Erythroblast (primary cell): ENCODE results near the gene FASLG.
"Not testable (repeated sequence)": the region's sequence is repeated elsewhere in the genome, so short reads cannot be mapped to it uniquely, and the experiment has no call there.

Source experiments
- DNase-seq, 2 experiments: peaks; one replicate each; lab custom pipeline; 2025; lab: John Stamatoyannopoulos, UW
- GATA1 ChIP-seq: IDR thresholded peaks from 2 replicates; pipeline ENCODE4 v1.6.1; 2011; ENCODE audit warnings: low read depth, mild to moderate bottlenecking, control low read depth, low read length, moderate library complexity
- POLR2A ChIP-seq: IDR thresholded peaks from 2 replicates; pipeline ENCODE4 v1.6.1; 2011; ENCODE audit warnings: mild to moderate bottlenecking, low read length

FASLG gene, protein sequence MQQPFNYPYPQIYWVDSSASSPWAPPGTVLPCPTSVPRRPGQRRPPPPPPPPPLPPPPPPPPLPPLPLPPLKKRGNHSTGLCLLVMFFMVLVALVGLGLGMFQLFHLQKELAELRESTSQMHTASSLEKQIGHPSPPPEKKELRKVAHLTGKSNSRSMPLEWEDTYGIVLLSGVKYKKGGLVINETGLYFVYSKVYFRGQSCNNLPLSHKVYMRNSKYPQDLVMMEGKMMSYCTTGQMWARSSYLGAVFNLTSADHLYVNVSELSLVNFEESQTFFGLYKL

DNA sequence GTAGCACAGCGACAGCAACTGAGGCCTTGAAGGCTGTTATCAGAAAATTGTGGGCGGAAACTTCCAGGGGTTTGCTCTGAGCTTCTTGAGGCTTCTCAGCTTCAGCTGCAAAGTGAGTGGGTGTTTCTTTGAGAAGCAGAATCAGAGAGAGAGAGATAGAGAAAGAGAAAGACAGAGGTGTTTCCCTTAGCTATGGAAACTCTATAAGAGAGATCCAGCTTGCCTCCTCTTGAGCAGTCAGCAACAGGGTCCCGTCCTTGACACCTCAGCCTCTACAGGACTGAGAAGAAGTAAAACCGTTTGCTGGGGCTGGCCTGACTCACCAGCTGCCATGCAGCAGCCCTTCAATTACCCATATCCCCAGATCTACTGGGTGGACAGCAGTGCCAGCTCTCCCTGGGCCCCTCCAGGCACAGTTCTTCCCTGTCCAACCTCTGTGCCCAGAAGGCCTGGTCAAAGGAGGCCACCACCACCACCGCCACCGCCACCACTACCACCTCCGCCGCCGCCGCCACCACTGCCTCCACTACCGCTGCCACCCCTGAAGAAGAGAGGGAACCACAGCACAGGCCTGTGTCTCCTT is at the start of gene FASLG:
TSS of gene FASLG (plus strand) at position 233 of the 583 bp plus-strand sequence. CDS start at position 332, 99 bp downstream.
- DNase-seq = no peak
- TF ChIP-seq POLR2A = no peak
- no peak for TF ChIP-seq GATA1

DNA sequence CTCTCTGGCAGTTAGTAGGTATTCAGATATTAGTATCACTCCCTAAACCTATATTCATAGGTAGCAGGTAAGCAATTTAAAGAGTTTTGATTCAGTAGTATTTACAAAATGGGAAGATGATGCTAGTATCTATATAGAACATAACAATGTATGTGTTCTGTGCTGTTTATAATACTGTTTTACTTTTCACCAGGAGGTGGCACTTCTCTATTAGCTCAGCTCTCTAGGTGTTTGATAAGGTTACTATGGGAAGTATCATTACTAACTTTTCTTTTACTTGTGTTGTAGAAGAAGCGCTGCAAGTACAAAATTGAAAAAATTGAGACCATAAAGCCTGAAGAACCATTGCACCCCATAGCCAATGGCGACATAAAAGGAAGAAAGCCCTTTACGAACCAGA is 49.4 kb upstream of the FASLG start:
- TF ChIP-seq POLR2A = no peak
- no peak for TF ChIP-seq GATA1
- DNase-seq = peak; percentile 6 to 10

DNA sequence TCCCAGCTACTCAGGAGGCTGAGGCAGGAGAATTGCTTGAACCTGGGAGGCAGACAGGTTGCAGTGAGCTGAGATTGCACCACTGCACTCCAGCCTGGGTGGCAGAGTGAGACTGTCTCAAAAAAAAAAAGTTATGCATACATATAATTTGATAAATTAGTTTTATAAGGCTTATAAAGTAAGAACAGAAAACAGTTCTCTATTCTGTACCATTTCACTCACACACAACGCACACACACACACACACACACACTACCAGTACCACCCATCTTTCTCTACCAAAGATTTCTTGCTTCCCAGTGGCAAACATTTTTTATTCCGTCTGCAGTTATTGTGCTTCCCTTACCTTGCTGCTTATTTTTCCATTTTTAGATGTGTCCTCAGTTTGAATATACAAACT is 46.4 kb upstream of the FASLG start:
- no peak for DNase-seq
- TF ChIP-seq GATA1 (no peak), POLR2A (no peak)

DNA sequence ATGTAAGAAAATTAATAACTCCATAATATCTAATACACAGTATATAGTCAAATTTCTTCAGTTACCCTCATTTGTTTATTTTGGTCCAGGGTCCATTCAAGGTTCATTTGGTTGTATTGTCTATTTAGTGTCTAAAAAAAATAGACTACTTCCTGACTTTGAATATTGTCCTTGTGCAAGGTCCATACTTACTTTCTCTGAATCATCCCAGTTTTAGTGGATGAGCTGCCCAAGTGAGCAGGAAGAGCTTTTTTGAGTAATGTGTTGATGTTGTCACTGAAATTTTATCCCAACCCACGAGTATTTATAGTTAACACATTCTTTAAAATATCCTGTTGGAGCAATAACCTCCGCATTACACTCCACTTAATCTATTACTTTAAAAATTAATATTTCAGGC is 45.6 kb upstream of the FASLG start:
- TF ChIP-seq POLR2A (no peak), GATA1 (no peak)

DNA sequence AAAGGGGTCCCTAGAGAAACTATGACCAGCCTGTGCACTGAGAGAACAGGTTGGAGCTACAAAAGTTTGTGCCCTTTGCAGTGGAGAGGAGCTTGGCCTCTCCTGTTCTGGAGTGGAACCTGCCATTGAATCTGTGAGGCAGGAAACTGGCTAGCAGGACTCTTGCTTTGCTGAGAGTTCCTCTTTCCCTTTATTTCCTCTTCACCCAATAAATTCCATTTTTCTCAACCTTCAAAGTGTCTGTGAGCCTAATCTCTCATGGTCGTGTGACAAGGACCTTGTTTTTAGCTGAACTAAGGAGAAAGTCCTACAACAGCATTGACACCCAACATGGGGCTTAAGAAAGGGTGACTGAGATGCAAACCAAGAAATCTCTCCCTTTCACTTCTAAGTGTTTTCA is 42.7 kb upstream of the FASLG start:
- TF ChIP-seq POLR2A (no peak), GATA1 (no peak)
- no peak for DNase-seq

More for the DNA sequence above, 45.6 kb upstream of the FASLG start:
- DNase-seq = no peak

DNA sequence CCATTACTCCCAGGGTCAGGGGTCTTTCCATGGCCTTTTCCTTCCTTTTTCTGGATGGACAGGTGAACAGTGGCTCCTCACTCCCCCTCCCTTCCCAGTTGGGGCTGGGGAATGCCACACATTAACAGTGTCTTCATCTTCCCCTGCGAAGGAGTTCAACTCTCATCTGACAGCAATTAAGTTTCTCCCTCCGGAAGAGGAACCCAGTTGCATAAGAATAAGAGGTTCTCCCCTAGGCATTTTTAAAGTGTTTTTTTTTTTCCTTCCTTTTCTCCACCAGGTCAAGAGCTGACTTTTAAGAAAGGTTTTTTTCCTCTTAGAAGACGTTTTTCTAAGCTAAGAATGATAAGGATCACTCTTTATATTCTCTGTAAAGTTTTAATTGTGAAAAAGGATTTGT is 42.3 kb upstream of the FASLG start:
- DNase-seq = no peak
- TF ChIP-seq GATA1 (no peak), POLR2A (no peak)

DNA sequence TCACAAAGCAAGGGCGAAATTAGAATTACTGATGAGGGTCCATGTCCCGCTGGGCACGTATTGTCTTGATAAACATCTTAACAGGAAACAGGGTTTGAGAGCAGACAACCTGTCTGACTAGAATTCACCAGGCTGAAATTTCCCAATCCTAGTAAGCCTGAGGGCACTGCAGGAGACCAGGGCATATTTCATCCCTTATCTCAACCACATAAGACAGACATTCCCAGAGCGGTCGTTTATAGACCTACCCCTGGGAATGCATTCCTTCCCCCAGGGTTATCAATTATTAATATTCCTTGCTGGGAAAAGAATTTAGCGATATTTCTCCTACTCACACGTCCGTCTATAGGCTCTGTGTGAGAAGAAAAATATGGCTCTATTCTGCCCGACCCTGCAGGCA is 38.3 kb upstream of the FASLG start:
- DNase-seq = not testable (repeated sequence)

DNA sequence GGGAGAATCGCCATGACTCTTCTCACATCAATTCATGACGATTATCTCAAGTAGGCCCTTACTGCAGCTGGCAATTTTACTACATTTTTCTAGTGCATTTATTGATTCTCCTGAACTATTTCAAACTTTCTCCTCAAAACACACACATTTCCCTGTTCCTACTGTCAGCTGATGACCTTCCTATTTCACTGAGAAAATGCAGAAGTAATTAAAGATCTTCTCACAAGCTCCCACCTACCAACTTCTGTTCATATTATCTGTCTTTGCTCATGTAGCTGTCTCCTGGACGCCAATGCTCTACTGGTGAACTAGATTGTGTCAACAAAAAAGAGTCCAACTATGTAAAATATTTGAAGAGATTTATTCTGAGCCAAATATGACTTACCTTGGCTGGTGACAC is 36.4 kb upstream of the FASLG start:
- DNase-seq = no peak

DNA sequence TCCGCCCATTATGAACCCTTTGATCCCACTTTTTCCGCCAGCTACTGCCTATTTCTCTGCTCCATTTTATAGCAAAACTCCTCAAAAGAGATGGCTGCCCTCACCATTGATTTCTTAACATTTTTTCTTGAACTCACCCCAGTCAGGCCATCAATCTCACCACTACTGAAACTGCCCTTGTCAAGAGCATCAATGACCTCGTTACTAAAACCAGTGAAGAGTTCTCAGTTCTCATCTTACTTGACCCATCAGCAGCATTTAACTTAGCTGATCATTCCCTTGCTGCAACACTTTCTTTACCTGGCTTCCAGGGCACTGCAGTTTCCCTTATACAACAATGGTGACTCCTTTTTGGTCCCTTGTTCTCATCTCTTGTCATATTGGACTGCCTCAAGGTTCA is 35.2 kb upstream of the FASLG start:
- DNase-seq = no peak
- TF ChIP-seq POLR2A (no peak), GATA1 (no peak)

More for the DNA sequence above, 36.4 kb upstream of the FASLG start:
- TF ChIP-seq GATA1 (no peak), POLR2A (no peak)

DNA sequence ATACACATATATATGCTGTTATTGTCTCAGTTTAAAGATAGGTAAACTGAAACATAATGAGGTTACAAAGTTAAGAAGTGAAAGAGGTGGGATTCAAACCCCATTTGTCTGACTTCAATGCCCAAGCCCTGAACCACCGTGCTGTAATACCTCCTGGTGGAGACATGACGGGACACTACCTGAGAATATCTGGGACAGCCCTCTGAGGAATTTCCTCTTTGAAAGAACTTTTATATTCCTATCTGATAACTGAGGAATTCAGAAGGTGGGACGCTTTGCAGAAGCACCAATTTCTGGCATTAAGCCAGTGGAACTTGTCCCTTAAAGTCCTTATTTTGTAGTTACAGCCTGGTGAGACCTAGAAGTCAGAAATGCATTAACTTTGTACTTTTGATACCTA is 32.1 kb upstream of the FASLG start:
- TF ChIP-seq GATA1 = no peak
- no peak for TF ChIP-seq POLR2A
- DNase-seq = no peak

DNA sequence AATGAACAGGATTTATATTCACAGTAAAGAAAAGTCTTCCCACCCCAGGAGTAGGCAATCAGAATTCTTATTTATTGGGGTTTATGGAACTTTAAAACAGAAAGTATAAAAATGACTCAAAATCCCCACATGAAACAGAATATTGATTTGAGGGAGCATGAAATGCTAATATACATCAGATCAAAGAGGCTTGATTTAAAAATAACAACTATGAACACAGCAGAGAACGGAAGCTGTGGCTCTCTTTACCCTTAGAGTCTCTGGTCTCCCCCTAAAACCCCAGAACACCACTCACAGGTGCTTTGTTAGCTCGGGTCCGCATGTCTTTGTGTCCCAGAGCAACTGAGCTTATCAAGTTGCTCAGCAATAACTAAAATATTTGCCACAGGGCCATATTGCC is 31.2 kb upstream of the FASLG start:
- TF ChIP-seq POLR2A = no peak
- no peak for TF ChIP-seq GATA1
- DNase-seq = no peak

DNA sequence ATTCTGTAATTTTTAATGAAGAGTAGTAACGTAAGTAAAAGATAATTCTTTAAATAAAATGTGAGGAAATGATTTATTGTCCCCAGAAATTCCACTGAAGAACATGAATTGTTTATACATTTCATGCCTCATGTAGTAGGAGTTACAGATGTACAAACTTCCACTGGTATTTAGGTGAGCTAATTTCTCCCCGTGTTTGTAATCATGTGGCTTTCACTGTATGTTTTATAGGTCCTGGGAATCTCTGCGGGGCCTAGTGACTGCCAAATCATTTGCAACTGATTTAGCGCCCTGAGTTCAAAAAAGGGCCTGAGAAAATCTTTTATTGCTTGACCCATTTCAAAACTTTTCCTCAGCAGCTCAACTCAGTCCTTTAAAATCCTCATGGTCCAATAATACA is 30.5 kb upstream of the FASLG start:
- no peak for DNase-seq
- TF ChIP-seq GATA1 = no peak
- no peak for TF ChIP-seq POLR2A

DNA sequence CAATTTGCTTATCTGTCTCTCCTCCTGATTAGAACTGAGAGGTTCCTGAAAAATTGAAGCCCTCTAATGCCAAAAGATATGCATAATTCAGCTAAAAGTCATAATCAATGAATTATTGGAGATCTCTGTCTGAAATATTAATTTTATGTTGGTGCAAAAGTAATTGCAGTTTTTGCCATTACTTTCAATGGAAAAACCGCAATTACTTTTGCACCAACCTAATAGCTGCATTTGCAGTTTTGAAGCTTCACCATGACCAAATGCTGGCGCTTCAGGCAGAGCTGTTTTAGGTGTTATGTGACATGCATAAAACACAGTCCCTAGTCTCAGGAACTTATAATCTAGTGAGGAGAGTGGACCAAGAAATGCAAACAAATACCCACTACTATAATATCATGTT is 29.7 kb upstream of the FASLG start:
- DNase-seq = no peak
- TF ChIP-seq POLR2A (no peak), GATA1 (no peak)

DNA sequence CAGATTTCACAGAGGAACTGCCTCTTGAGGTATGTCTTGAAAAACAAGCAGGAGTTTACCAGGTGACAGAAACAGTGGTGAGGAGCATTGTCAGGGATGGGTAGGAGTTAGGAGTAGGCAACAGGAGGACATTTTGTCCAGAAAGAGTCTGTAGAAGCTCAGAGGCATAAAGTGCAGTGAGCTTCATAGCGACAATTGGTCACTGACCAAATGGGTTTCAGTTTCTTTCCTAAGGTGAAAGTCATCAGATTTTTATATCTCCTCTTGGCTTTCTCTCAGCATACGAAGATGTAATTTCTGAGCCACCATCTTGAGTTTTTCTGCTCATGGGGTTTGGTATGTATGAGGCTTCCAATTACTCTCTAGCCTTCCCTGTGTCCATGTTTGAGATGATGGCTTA is 29.3 kb upstream of the FASLG start:
- no peak for TF ChIP-seq GATA1
- no peak for TF ChIP-seq POLR2A
- DNase-seq = no peak

DNA sequence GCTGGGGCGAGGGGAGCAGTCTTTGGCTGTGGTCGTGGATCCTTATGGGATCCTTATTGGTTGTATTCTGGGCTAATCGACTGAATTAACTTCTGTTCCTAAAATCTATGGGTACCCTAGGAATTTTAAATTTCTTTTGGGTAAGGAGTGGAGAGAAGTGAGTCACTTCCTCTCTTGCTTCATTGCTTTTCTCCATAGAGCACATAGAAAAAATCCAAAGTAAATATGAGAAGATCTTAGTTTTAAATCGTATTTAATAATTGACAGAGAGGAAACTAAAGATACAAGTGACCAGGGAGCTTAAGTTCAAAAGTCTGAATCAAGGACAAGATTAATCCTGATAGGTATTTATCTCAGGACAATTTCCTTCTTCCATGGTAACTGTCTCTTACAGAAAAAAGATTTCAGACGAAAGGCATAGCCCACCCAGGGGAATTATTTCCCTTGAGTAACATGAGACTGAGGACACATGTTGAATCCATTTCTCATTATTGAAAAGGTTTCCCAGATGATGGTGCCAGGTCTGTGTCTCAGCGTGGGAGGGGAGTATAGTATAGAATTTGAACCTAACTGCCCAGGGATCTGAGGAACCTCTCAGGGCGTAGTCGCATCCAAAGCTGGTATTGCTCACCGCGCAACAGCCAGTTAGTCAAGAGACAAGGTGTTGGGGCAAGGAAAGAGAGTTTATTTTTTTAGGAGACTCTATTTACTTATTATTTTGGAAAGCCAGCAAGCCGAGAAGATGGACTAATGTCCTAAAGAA is 28.7 kb upstream of the FASLG start:
- no peak for DNase-seq
- TF ChIP-seq GATA1 (no peak), POLR2A (no peak)
